Ramos (cell line): Measurements from ENCODE around the gene LMOD3.

ENCODE experiments used
- in situ Hi-C: fragments of 300-500 bp; cut with MboI; formaldehyde crosslinking; loops from one replicate; pipeline ENCODE4 v1.14.3; 2022; ENCODE audit warnings: low sequenced_read_pairs; ENCODE audit not compliant: unreplicated experiment

LMOD3 gene

GRCh38 chr3:69072928-69073327 lies 49.5 kb downstream of the LMOD3 start:
- in situ Hi-C loops: no loop called here

GRCh38 chr3:69066121-69066520 lies 56.3 kb downstream of the LMOD3 start:
- in situ Hi-C loops: no loop called here

- in situ Hi-C loops: no loop called here
These were observed 57.0 kb downstream of the LMOD3 start for GRCh38 chr3:69065318-69065964.

GRCh38 chr3:69063636-69064035 lies 58.8 kb downstream of the LMOD3 start:
- in situ Hi-C loops: no loop called here

GRCh38 chr3:69059688-69060087 lies 62.7 kb downstream of the LMOD3 start:
- in situ Hi-C loops: no loop called here

GRCh38 chr3:69058947-69059224 lies 63.5 kb downstream of the LMOD3 start:
- in situ Hi-C loops: no loop called here

GRCh38 chr3:69058180-69058946 lies 64.0 kb downstream of the LMOD3 start:
- in situ Hi-C loops: no loop called here
